AG04450 (cell line): ENCODE results near the gene PCDHGB4. TPM values are rescaled to one million over a fixed set of nuclear protein-coding genes. Genes with fewer than 3 reads are reported as not detected.

ENCODE experiments used
- CTCF ChIA-PET: fragments of 300-600, 350-600 bp; formaldehyde crosslinking; extraction: SDS; loops from one replicate; lab custom pipeline; 2022; ENCODE audit warnings: antibody characterized with exemption, inconsistent platforms; lab: Charles Lee
- POLR2A ChIA-PET: fragments of 350-600 bp; formaldehyde crosslinking; extraction: SDS; loops from one replicate; lab custom pipeline; 2021; ENCODE audit warnings: antibody characterized with exemption, inconsistent platforms; lab: Yijun Ruan, JAX
- DNase-seq: peaks from one replicate; pipeline ENCODE4 v3.0.0-alpha.2; 2011; ENCODE audit warnings: low read depth, low spot score
- H3K27ac ChIP-seq: one replicate; pipeline ENCODE4 v1.5.1; 2012; ENCODE audit warnings: low read depth, low read length, control low read depth
- H3K27me3 ChIP-seq: one replicate; pipeline ENCODE4 v1.6.0; 2012; ENCODE audit warnings: low read length; ENCODE audit not compliant: control insufficient read depth, insufficient read depth
- H3K4me3 ChIP-seq: 2 replicates; pipeline ENCODE4 v1.5.1; 2011; ENCODE audit warnings: mild to moderate bottlenecking, low read depth, low read length, control low read depth
- H3K9me3 ChIP-seq: 2 replicates; pipeline ENCODE4 v1.5.1; 2012; ENCODE audit warnings: low read length; ENCODE audit not compliant: control insufficient read depth, insufficient read depth
- CTCF ChIP-seq: IDR thresholded peaks from 2 replicates; pipeline ENCODE4 v1.5.1; 2011; ENCODE audit warnings: low read depth, low read length, control low read depth, inconsistent platforms
- polyA plus RNA-seq: library from polyadenylated mRNA; depleted of rRNA; stranded (reverse); fragments of >200 nt; gene quantifications from 2 replicates; pipeline ENCODE4 v1.2.3, GENCODE V29; 2011

The PCDHGB4 gene
- polyA plus RNA-seq, 1 experiment, result 10.3 TPM

GRCh38 chr5:141366016-141366896 is 21.2 kb upstream of the PCDHGB4 start:
- Histone ChIP-seq H3K27ac (no peak overlapping the region), H3K4me3 (no peak overlapping the region), H3K27me3 (peaks cover 29% of the 10 kb centered on the region), H3K9me3 (peaks cover 57% of the 10 kb centered on the region)
- POLR2A ChIA-PET, result no interaction called here
- no peak for TF ChIP-seq CTCF
- CTCF ChIA-PET, result interaction anchor here (1.0 kb wide), 1 partner anchor 201 kb away, joined by 3 read pairs; no protein-coding TSS in a partner anchor
- DNase-seq, result no peak

- CTCF ChIA-PET, result interaction anchor here (0.5 to 3.8 kb wide), 32 partner anchors 9 to 228 kb away, joined by 3 to 105 read pairs (median 4); partner anchors contain the start of genes PCDHB14, PCDHGA1, PCDHGA10 and PCDHGA11
- TF ChIP-seq CTCF, result peak; percentile 48
- DNase-seq, result no peak
- H3K27ac ChIP-seq, result no peak within 1 kb of the TSS
- peak within 1 kb of the TSS; percentile 47 for H3K4me3 ChIP-seq
- POLR2A ChIA-PET, result interaction anchor here (0.7 to 1.2 kb wide), 3 partner anchors 10 to 194 kb away, joined by 3 to 4 read pairs (median 3); no protein-coding TSS in a partner anchor
- H3K9me3 ChIP-seq, result peaks cover 65% of the 10 kb centered on the region
- peaks cover 16% of the 10 kb centered on the region for H3K27me3 ChIP-seq
Measured at GRCh38 chr5:141369994-141370848, 17.3 kb upstream of the PCDHGB4 start, which contains the start of gene PCDHGB3. Gene PCDHGB3 (plus strand): TSS chr5:141370242. CDS start chr5:141370395, 153 bp downstream.

GRCh38 chr5:141371572-141372475 is 15.7 kb upstream of the PCDHGB4 start:
- TF ChIP-seq CTCF, result no peak
- peaks cover 67% of the 10 kb centered on the region for H3K9me3 ChIP-seq
- H3K4me3 ChIP-seq, result no peak overlapping the region
- DNase-seq, result no peak
- ChIA-PET CTCF (interaction anchor here (0.9 to 3.8 kb wide), 8 partner anchors 22 to 195 kb away, joined by 3 to 105 read pairs (median 14); partner anchors contain the start of genes PCDHGA10, PCDHGA12, PCDHGB1 and TAF7), POLR2A (no interaction called here)
- H3K27me3 ChIP-seq, result peaks cover 4% of the 10 kb centered on the region
- H3K27ac ChIP-seq, result no peak overlapping the region

- peaks cover 4% of the 10 kb centered on the region for H3K27me3 ChIP-seq
- TF ChIP-seq CTCF, result peak; percentile 54
- DNase-seq, result no peak
- H3K9me3 ChIP-seq, result peaks cover 71% of the 10 kb centered on the region
- ChIA-PET POLR2A (no interaction called here), CTCF (interaction anchor here (0.6 to 2.8 kb wide), 11 partner anchors 17 to 194 kb away, joined by 3 to 22 read pairs (median 4); partner anchors contain the start of genes PCDHGA12 and PCDHGB7)
- H3K27ac ChIP-seq, result no peak within 1 kb of the TSS
- H3K4me3 ChIP-seq, result peak within 1 kb of the TSS; percentile 37
Measured at GRCh38 chr5:141373673-141374317, 13.7 kb upstream of the PCDHGB4 start, which contains the start of gene PCDHGA6. Gene PCDHGA6 (plus strand): TSS chr5:141373891. CDS start chr5:141374084, 193 bp downstream.
